ENCODE measurements around the gene KCNMA1. TPM values are rescaled to one million over a fixed set of nuclear protein-coding genes. Genes with fewer than 3 reads are reported as not detected.
A peak's percentile ranks its signal among the peaks of the same experiment; 100 is the strongest.

KCNMA1 gene
- total and polyA plus RNA-seq, 9 of the 15 experiments (the other 6 are each of a cell fraction or from before 2014, with no cell fraction given) = 0.01 to 0.95 (median 0.15) TPM; not detected in 4

DNA sequence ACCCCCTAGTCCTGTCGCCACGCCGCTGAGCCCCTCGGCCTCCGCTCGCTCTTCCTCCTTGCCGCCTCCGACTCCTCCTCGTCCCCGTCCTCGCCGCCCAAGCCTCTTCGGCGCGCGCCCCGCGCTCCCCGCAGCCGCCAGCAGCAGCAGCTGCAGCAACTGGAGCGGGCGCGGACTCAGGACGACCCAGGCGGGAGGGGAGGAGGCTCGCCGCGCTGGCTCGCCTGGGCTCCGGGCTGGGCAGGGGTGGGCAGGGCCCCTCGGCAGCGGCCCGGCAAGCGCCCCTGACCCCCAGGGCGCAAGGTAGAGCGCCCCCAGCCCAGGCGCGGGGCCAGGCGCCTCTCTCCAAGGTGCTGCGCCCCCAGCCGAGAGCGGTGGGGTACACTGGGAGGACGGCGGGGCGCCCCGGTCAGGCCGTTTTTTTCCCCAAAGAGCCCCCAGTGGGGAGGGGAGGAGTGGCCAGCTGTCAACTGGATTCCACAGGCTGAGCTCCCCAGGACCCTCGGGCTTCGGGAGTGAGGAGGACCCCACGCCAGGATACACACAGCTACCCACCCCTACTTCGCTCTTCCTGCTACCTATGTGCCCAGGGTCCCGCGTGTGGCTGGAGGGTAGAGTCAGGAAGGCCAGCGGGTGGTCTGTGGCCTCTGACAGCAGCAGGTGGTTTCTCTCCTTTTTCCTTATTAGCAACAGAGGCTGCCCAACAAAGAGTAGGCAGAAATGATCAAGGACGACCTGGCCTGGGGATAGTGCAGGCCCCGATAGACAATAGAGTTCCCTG is 903 bp upstream of the KCNMA1 start:
- Histone ChIP-seq H3K9me3 (replicated peaks; ENCODE audit: control insufficient read depth, insufficient read depth, low read depth, low read length) (no peaks in the 10 kb centered on the region), H3K36me3 (ENCODE audit: control insufficient read depth, insufficient read depth, low read length) (no peaks in the 10 kb centered on the region), H3K9me1 (ENCODE audit: control insufficient read depth, insufficient read depth, low read length) (no peaks in the 10 kb centered on the region), H3K27ac (ENCODE audit: extremely low read depth, low read depth, low read length) (no peak overlapping the region), H2AFZ (ENCODE audit: low read depth, low read length) (no peak overlapping the region), H3K4me1 (replicated peaks in 1 of 2; ENCODE audit: control insufficient read depth in 2 of 2, insufficient read depth in 2 of 2, low read length in 2 of 2) (no peaks in the 10 kb centered on the region), H3K4me3 (no peak overlapping the region), H3K27me3 (ENCODE audit: control insufficient read depth in 2 of 2, insufficient read depth in 2 of 2, low read length in 2 of 2) (peaks cover 21 to 33% of the 10 kb centered on the region in 2 experiments), H4K20me1 (replicated peaks; ENCODE audit: control insufficient read depth, insufficient read depth, low read length) (no peaks in the 10 kb centered on the region; the same call in 1 of the 2 replicates), H3K4me2 (ENCODE audit: insufficient read depth, low read length) (no peak overlapping the region), H3K79me2 (ENCODE audit: control insufficient read depth, insufficient read depth, low read length) (no peaks in the 10 kb centered on the region), H3K9ac (ENCODE audit: insufficient read depth in 1 of 2, low read depth in 2 of 2, low read length in 2 of 2) (no peak overlapping the region)
- in situ Hi-C loops (cut with MboI) (loop anchor here (25.0 kb wide), 1 partner anchor 251 kb away; no protein-coding TSS in a partner anchor), intact Hi-C loops (cut with micrococcal nuclease) (no loop called here)
- DNase-seq (ENCODE audit: extremely low read depth in 1 of 4, low spot score in 3 of 4) (no peak), FAIRE-seq (no peak), ATAC-seq (no peak)
- POLR2A ChIA-PET = interaction anchor here (0.6 kb wide), 1 partner anchor 342 kb away, joined by 3 read pairs; no protein-coding TSS in a partner anchor
- TF ChIP-seq POU5F1 (IDR thresholded peaks at IDR 0.05; ENCODE audit: borderline replicate concordance, low read depth, low read length, partially characterized antibody) = no peak
- no TSS peak for BruUV-seq (replicated peaks)
- CTCF ChIA-PET (ENCODE audit: low intra/inter-chr PET ratio) = no interaction called here
- 21% methylated on average over 42 of the region's 56 CpGs for WGBS (ENCODE audit: insufficient coverage, low coverage, missing lambda C conversion rate)

DNA sequence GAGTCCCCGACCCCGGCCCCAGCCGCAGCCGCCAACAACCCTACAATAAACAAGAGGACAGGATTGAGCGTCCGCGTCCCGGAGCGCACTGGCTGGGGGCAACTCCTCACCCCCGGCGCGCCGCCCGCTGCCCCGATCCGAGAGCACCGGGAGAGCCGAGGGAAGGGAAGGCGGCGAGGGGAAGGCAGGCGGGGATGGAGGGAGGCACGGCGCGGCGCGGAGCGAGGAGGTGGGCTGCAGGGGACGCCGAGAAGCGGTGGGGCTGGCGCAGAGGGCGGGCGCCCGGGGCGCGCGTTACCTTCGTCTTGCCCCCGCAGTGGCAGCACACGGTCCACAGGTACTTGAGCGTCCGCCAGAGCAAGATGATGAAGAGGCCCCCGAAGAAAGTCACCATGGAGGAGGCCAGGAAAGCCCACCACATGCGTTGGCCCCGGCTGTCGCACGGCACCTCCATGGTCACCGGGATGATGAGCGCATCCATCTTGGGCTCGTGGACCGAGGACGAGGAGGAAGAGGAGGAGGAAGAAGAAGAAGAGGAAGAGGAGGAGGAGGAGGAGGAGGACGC is 559 bp downstream of the KCNMA1 start:
- intact Hi-C loops (cut with micrococcal nuclease) (no loop called here), in situ Hi-C loops (cut with MboI) (loop anchor here (25.0 kb wide), 1 partner anchor 250 kb away; no protein-coding TSS in a partner anchor)
- no peaks in the 10 kb centered on the region for H3K4me1 ChIP-seq (replicated peaks in 1 of 2; ENCODE audit: control insufficient read depth in 2 of 2, insufficient read depth in 2 of 2, low read length in 2 of 2)
- BruUV-seq (replicated peaks) = no TSS peak
- 10% methylated on average over 30 of the region's 53 CpGs for WGBS (ENCODE audit: insufficient coverage, low coverage, missing lambda C conversion rate)
- no peak overlapping the region for H3K4me2 ChIP-seq (ENCODE audit: insufficient read depth, low read length)
- FAIRE-seq (no peak), ATAC-seq (no peak), DNase-seq (ENCODE audit: extremely low read depth in 1 of 4, low spot score in 3 of 4) (no peak)
- no peaks in the 10 kb centered on the region for H3K36me3 ChIP-seq (ENCODE audit: control insufficient read depth, insufficient read depth, low read length)
- no peaks in the 10 kb centered on the region for H3K9me1 ChIP-seq (ENCODE audit: control insufficient read depth, insufficient read depth, low read length)
- no peaks in the 10 kb centered on the region for H3K9me3 ChIP-seq (replicated peaks; ENCODE audit: control insufficient read depth, insufficient read depth, low read depth, low read length)
- H2AFZ ChIP-seq (ENCODE audit: low read depth, low read length) = no peak overlapping the region
- no peak overlapping the region for H3K9ac ChIP-seq (ENCODE audit: insufficient read depth in 1 of 2, low read depth in 2 of 2, low read length in 2 of 2)
- H3K27me3 ChIP-seq (ENCODE audit: control insufficient read depth in 2 of 2, insufficient read depth in 2 of 2, low read length in 2 of 2) = peaks cover 21 to 36% of the 10 kb centered on the region in 2 experiments
- no peaks in the 10 kb centered on the region; the same call in 1 of the 2 replicates for H4K20me1 ChIP-seq (replicated peaks; ENCODE audit: control insufficient read depth, insufficient read depth, low read length)
- H3K27ac ChIP-seq (ENCODE audit: extremely low read depth, low read depth, low read length) = no peak overlapping the region
- no peaks in the 10 kb centered on the region for H3K79me2 ChIP-seq (ENCODE audit: control insufficient read depth, insufficient read depth, low read length)
- CTCF ChIA-PET (ENCODE audit: low intra/inter-chr PET ratio) = interaction anchor here (0.8 kb wide), 1 partner anchor 463 kb away, joined by 3 read pairs; no protein-coding TSS in a partner anchor
- TF ChIP-seq ZNF133 (CRISPR knock-in tag; IDR thresholded peaks at IDR 0.05) (no peak), GTF2E2 (tag; IDR thresholded peaks at IDR 0.05) (no peak), CBX3 (IDR thresholded peaks at IDR 0.05; ENCODE audit: borderline replicate concordance in 1 of 2, low read length in 2 of 2) (no peak), MBD2 (IDR thresholded peaks at IDR 0.05; ENCODE audit: borderline replicate concordance, low read depth) (no peak), EP400 (IDR thresholded peaks at IDR 0.05) (no peak), CBX1 (IDR thresholded peaks at IDR 0.05; ENCODE audit: low read depth) (no peak), PCBP1 (IDR thresholded peaks at IDR 0.05; ENCODE audit: low read depth, low read length, poor library complexity, severe bottlenecking) (peak; percentile 30)
- TF ChIP-seq, protein P1, sequence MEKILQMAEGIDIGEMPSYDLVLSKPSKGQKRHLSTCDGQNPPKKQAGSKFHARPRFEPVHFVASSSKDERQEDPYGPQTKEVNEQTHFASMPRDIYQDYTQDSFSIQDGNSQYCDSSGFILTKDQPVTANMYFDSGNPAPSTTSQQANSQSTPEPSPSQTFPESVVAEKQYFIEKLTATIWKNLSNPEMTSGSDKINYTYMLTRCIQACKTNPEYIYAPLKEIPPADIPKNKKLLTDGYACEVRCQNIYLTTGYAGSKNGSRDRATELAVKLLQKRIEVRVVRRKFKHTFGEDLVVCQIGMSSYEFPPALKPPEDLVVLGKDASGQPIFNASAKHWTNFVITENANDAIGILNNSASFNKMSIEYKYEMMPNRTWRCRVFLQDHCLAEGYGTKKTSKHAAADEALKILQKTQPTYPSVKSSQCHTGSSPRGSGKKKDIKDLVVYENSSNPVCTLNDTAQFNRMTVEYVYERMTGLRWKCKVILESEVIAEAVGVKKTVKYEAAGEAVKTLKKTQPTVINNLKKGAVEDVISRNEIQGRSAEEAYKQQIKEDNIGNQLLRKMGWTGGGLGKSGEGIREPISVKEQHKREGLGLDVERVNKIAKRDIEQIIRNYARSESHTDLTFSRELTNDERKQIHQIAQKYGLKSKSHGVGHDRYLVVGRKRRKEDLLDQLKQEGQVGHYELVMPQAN (IDR thresholded peaks at IDR 0.05; ENCODE audit: borderline replicate concordance) = no peak
- TF ChIP-seq, protein P2, sequence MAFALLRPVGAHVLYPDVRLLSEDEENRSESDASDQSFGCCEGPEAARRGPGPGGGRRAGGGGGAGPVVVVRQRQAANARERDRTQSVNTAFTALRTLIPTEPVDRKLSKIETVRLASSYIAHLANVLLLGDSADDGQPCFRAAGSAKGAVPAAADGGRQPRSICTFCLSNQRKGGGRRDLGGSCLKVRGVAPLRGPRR (CRISPR knock-in tag; IDR thresholded peaks at IDR 0.05) = no peak
- no peak overlapping the region for H3K4me3 ChIP-seq
- POLR2A ChIA-PET = no interaction called here
